Muscle layer of colon (tissue), 2 donors: ENCODE measurements around the gene MITF.

Experiments used
- H3K27ac ChIP-seq: one replicate; pipeline ENCODE4 v1.7.0; 2013; ENCODE audit warnings: low read depth, mild to moderate bottlenecking, low read length, moderate library complexity
- H3K27me3 ChIP-seq, 2 donors: one replicate each; pipeline ENCODE4 v1.7.0; 2013; ENCODE audit warnings: low read length in 2 of 2, mild to moderate bottlenecking in 2 of 2; ENCODE audit not compliant: insufficient read depth in 2 of 2, control insufficient read depth in 1 of 2
- H3K36me3 ChIP-seq: one replicate; pipeline ENCODE4 v1.7.0; 2013; ENCODE audit warnings: mild to moderate bottlenecking, low read length; ENCODE audit not compliant: insufficient read depth
- H3K4me1 ChIP-seq: one replicate; pipeline ENCODE4 v1.7.0; 2013; ENCODE audit warnings: mild to moderate bottlenecking, low read length; ENCODE audit not compliant: insufficient read depth
- H3K4me3 ChIP-seq, 2 donors: one replicate each; pipeline ENCODE4 v1.7.0; 2013; ENCODE audit warnings: low read length in 2 of 2, low read depth in 1 of 2, mild to moderate bottlenecking in 1 of 2, moderate library complexity in 1 of 2
- H3K9ac ChIP-seq: one replicate; pipeline ENCODE4 v1.7.0; 2013; ENCODE audit warnings: low read length
- H3K9me3 ChIP-seq: one replicate; pipeline ENCODE4 v1.7.0; 2013; ENCODE audit warnings: mild to moderate bottlenecking, low read length
- donor health status: abdominal sarcoma.
- donor health status: Adenocarcinoma of cecum.

Gene MITF

DNA sequence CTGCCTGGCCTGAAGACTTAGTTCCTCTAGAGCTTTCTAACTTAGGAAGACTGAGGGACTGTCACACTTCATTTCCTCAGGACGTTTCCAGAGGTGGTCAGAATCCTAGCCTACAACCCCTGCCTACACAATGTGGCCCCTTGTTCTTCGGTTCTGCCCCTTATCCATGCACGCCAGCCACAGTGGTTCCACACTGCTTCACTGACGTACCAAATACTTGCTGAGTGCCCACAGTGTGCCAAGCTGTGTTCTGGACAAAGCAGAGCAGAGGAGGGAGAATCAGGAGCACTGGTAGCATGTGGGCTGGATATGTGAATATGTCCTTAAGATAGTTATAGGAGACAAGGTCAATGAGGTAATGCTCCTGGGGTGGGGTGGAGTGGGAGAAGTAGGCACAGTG lies 189.8 kb downstream of the MITF start:
- H3K4me1 ChIP-seq: no peaks in the 10 kb centered on the region
- H3K27me3 ChIP-seq: no peaks in the 10 kb centered on the region
- H3K9me3 ChIP-seq: no peaks in the 10 kb centered on the region
- no peak overlapping the region for H3K4me3 ChIP-seq
- H3K27ac ChIP-seq: no peak overlapping the region
- H3K9ac ChIP-seq: no peak overlapping the region
- H3K36me3 ChIP-seq: no peaks in the 10 kb centered on the region

DNA sequence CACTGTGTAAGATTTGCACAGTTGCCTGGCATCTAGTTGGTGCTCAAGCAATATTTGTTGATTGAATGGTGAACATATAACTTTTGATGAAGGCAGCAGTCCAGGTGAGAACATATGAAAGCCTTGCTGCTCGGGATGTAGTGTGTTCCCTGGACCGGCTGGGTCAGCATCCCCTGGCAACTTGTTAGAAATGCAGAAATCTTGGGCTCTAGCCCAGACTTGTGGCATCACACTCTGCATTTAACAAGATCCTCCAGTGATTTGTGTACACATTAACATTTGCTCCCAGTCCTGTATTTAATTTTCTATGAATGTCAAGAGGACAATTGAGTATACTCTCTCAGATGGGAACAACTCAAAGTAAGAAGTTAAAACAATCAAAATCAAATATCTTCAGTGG lies 191.3 kb downstream of the MITF start:
- no peak overlapping the region for H3K27ac ChIP-seq
- no peak overlapping the region for H3K9ac ChIP-seq

DNA sequence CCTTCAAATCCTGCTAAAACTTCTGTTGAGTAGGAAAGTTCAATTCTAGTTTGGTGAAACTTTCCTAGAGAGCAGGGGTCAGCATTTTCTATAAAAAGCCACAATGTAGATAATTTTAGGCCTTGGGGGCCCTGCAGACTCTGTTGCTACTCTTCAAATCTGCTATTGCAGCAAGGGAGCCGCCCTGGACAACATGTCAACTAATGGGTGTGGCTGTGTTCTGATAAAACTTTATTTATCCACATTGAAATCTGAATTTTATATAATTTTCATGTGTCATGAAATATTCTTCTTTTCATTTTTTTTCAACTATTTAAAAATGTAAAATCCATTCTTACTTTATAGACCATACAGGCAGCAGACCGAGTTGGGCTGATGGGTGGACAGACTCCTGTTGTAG lies 192.8 kb downstream of the MITF start:
- Histone ChIP-seq H3K9ac (no peak overlapping the region), H3K36me3 (no peaks in the 10 kb centered on the region), H3K4me3 (no peak overlapping the region), H3K4me1 (no peaks in the 10 kb centered on the region), H3K27me3 (no peaks in the 10 kb centered on the region), H3K27ac (no peak overlapping the region), H3K9me3 (no peaks in the 10 kb centered on the region)

More for the DNA sequence above, 191.3 kb downstream of the MITF start:
- Histone ChIP-seq H3K4me3 (no peak overlapping the region), H3K9me3 (no peaks in the 10 kb centered on the region), H3K4me1 (no peaks in the 10 kb centered on the region), H3K36me3 (no peaks in the 10 kb centered on the region), H3K27me3 (no peaks in the 10 kb centered on the region)

DNA sequence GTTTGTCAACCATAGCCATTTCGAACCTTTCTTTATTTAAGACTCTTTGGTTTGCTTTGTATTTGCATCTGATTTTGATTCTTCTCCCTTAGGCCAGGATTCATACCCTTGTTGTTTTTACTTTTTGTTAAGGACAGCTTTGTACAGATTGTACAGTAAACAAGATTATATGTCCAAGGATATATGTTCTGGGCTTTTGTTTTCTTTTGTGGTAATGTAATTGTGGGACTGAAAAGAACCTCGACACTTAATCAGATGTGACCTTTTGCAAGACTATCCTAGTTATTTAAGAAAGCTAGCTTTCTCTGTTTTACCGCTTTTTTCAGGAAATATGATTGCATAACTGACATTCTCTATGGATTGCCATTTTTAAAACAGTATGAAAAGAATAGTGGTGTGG lies 193.2 kb downstream of the MITF start:
- H3K36me3 ChIP-seq: no peaks in the 10 kb centered on the region
- no peak overlapping the region for H3K4me3 ChIP-seq
- no peaks in the 10 kb centered on the region for H3K9me3 ChIP-seq
- no peaks in the 10 kb centered on the region for H3K4me1 ChIP-seq
- H3K9ac ChIP-seq: no peak overlapping the region
- no peak overlapping the region for H3K27ac ChIP-seq
- H3K27me3 ChIP-seq: no peaks in the 10 kb centered on the region

DNA sequence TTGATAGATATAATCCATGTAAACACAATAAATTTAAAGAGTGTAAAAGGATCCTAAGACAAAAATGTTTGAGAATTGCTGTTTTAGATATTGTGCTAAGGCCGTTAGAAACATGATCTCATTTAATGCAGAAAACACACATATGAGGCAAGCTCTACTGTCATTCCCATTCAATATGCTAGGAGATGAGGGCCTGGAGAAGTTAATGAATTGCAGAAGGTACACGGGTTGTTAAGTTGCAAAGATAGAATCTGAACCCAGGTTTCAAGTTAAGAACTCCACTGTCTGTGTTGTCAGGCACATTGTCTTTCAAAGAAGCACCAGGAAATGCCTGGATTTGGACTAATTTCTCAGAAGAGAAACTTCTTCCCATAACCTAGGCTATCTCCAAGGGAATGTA lies 195.1 kb downstream of the MITF start:
- no peaks in the 10 kb centered on the region for H3K4me1 ChIP-seq
- H3K9me3 ChIP-seq: no peaks in the 10 kb centered on the region
- H3K36me3 ChIP-seq: peaks cover 10% of the 10 kb centered on the region
- H3K4me3 ChIP-seq: no peak overlapping the region
- H3K27me3 ChIP-seq: no peaks in the 10 kb centered on the region
- H3K9ac ChIP-seq: no peak overlapping the region
- H3K27ac ChIP-seq: no peak overlapping the region

DNA sequence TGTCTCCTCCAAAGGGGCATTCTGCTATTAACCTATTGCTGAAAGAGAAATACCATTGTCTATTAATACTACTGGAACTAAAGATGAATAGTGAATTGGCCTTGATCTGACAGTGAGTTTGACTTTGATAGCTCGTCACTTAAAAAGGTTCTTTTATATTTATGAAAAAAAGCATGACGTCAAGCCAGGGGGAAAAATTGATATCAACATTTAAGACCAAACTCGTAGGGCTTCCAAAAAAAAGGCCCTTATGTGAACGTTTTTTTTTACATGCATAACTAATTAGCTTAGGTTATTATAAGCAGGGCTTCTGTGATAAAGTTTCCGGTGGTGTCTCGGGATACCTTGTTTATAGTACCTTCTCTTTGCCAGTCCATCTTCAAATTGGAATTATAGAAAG lies 197.0 kb downstream of the MITF start:
- peaks cover 19% of the 10 kb centered on the region for H3K36me3 ChIP-seq
- H3K4me1 ChIP-seq: no peaks in the 10 kb centered on the region
- no peak overlapping the region for H3K4me3 ChIP-seq
- H3K9me3 ChIP-seq: no peaks in the 10 kb centered on the region
- no peak overlapping the region for H3K27ac ChIP-seq
- H3K9ac ChIP-seq: no peak overlapping the region
- H3K27me3 ChIP-seq: no peaks in the 10 kb centered on the region

DNA sequence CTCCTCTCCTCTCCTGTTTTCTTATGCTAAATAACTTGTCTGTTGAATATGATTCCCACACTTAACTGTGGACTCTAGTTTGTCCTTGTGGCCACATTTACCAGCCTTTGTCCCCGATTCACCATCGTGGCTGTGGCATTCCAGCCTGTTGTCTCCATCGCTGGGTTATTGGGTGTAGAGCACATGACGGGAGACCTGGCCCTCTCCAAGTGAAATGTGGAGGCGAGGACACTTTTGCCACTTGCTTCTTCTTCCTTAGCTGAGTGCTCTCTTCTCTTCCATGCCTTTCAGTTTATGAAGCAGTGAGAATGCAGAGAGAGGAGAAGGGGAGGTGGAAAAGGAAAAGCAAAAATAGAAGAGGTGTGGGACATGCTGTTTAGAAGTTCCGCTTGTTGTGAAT lies 198.8 kb downstream of the MITF start:
- H3K4me3 ChIP-seq: no peak overlapping the region
- no peaks in the 10 kb centered on the region for H3K27me3 ChIP-seq
- no peak overlapping the region for H3K27ac ChIP-seq
- H3K9ac ChIP-seq: no peak overlapping the region
- H3K4me1 ChIP-seq: no peaks in the 10 kb centered on the region
- no peaks in the 10 kb centered on the region for H3K9me3 ChIP-seq
- H3K36me3 ChIP-seq: peaks cover 30% of the 10 kb centered on the region

DNA sequence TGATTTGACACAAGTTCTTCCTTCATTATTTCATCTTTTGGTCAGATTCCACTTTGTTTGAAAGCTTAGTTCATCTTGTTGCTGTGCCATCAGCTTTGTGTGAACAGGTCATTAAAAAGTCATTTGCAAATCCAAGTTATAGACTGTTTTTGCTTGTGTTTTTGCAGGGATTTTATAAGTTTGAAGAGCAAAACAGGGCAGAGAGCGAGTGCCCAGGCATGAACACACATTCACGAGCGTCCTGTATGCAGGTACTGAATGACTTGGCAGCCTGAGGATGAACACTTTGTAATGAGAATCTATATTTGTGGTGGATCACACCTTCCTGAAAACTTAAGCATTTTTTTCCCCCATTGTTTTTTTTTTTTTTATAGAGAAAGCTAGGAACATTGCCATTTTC lies 199.7 kb downstream of the MITF start:
- Histone ChIP-seq H3K4me3 (no peak overlapping the region), H3K27me3 (no peaks in the 10 kb centered on the region), H3K9ac (no peak overlapping the region), H3K27ac (no peak overlapping the region), H3K36me3 (peaks cover 31% of the 10 kb centered on the region), H3K9me3 (no peaks in the 10 kb centered on the region), H3K4me1 (no peaks in the 10 kb centered on the region)

DNA sequence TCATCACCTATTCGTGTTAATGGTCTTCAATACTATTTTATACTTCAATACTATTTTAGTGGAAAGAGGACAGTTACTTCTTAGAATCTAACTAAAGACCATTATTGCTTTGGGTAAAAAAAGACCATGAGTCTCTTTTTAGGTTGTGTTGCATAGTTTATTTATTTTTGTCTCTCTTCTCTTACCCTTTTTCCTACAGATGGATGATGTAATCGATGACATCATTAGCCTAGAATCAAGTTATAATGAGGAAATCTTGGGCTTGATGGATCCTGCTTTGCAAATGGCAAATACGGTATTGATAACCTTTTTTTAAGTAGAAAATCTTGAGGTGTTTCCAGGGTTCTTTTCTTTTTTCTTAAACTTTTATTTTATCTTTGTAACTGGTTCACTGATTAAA lies 201.8 kb downstream of the MITF start:
- Histone ChIP-seq H3K36me3 (peaks cover 31% of the 10 kb centered on the region), H3K27me3 (no peaks in the 10 kb centered on the region), H3K4me1 (no peaks in the 10 kb centered on the region), H3K27ac (no peak overlapping the region), H3K9ac (no peak overlapping the region), H3K4me3 (no peak overlapping the region), H3K9me3 (no peaks in the 10 kb centered on the region)

DNA sequence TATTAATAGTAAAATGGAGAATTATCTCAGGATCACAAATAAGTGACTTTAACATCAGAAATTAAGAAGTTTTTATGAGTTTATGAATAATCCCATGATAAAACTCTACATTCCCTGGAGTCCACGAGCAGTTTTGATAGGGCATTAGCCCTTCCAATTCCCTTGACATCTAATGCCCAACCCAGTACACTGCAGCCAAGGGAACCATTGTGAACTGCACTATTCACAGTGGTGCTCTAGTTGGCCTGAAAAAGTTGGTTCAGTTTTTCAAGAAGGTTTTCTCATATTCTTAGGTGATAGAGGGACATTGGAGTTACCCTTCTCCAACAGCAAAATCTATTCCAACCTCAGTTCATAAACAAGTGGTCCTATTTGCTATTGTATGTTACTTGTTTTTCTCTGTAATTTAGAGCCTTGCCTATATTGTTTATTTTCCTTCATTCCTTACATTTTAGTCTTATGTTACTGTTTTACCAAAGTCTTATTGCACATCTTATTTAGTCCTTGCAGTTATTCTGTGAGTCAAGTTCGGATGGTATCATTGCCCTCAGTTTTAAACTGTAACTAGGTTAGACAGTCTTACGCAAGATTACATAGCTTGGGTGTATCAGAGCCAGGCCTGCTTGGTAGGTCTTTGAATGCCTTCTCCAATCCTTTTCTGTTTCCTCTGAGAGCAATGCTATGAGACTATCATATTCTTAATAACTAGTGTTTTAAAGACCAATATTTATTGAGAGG lies 202.3 kb downstream of the MITF start:
- H3K4me1 ChIP-seq: no peaks in the 10 kb centered on the region
- peaks cover 31% of the 10 kb centered on the region for H3K36me3 ChIP-seq
- H3K9me3 ChIP-seq: no peaks in the 10 kb centered on the region
- H3K9ac ChIP-seq: no peak overlapping the region
- no peak overlapping the region for H3K27ac ChIP-seq
- no peaks in the 10 kb centered on the region for H3K27me3 ChIP-seq
- H3K4me3 ChIP-seq: no peak overlapping the region

DNA sequence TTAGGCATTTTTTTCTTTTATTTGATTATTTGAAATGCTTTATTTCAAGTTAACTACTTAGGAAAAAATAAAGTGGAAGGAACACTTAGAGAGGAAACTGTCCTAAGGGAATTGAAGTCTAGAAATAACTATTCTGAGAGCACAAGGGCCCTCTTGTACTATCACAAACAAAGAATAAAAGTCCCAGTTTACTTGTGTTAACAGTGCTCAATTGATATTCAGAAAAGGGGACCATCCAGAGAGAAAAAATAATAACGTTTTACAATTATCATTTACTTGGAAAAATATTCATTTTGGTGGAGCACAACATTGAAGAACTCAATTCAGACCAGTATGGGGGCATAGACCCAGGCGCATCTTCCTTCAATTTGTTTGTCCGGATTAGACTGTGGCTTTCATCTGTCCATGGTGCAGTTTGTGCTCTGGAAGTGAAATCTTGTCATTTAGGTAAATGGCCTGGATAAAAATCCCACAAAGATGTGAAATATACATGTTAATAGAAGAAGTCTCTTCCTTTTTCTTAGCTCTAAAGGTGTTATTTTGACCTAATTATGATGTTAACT lies 205.7 kb downstream of the MITF start:
- Histone ChIP-seq H3K4me3 (no peak overlapping the region), H3K27ac (no peak overlapping the region), H3K4me1 (peaks cover 6% of the 10 kb centered on the region), H3K36me3 (peaks cover 29% of the 10 kb centered on the region), H3K9ac (no peak overlapping the region), H3K9me3 (no peaks in the 10 kb centered on the region), H3K27me3 (no peaks in the 10 kb centered on the region)

DNA sequence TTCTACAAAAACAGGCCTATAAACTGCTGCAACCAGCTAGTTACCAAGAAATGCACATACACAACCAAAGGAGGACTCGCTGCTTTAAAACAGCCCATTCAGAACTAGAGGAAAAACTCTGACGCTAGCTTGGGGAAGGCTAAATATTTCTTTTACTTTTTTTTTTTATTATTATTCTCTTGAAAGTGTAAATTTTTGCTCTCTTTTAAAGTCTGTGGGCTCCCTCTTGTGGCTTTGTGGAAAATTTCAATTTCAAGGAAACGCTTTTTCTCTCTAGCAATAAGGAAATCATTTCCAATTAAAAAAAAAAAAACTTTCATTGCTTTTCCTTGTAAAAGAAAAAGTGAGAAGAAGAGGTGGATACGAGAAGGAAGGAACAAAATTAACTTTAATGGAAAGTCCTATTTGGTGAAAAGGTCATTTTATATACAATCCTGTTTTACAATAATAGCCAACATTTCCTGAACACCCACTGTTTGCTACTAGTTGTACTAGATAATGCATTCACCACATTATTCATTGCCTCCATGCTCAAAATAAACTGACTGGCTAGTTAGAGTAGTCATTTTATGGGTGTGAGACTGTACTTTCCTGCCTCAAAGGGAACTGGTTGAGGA lies 209.1 kb downstream of the MITF start:
- no peaks in the 10 kb centered on the region for H3K9me3 ChIP-seq
- H3K27ac ChIP-seq: no peak overlapping the region
- H3K4me1 ChIP-seq: peaks cover 16% of the 10 kb centered on the region
- peaks cover 16% of the 10 kb centered on the region for H3K36me3 ChIP-seq
- H3K9ac ChIP-seq: no peak overlapping the region
- no peaks in the 10 kb centered on the region for H3K27me3 ChIP-seq
- H3K4me3 ChIP-seq: no peak overlapping the region
